Activated CD4-positive, CD25-positive, alpha-beta regulatory T cell treated with anti-CD3 and anti-CD28 coated beads, Interleukin-2, amount 50 U/mL, for 24 hours (primary cell): ENCODE data around the gene ACKR1.

ENCODE experiments used
- ATAC-seq, 2 donors: fragments of 150-1000 bp; cut with Tn5 transposase; one replicate each; pipeline ENCODE4 v1.10.0; 2021; ENCODE audit warnings: mild to moderate bottlenecking in 1 of 2, moderate library complexity in 1 of 2

ACKR1 gene

GRCh38 chr1:159187647-159188374 is 16.9 kb upstream of the ACKR1 start:
- no peak for ATAC-seq

- peak; percentile 43 to 56 for ATAC-seq
Measured at GRCh38 chr1:159188375-159188788, 16.3 kb upstream of the ACKR1 start.

- no peak for ATAC-seq
Measured at GRCh38 chr1:159190441-159190840, 14.2 kb upstream of the ACKR1 start.

GRCh38 chr1:159196543-159196942 is 8.1 kb upstream of the ACKR1 start:
- ATAC-seq: no peak

- ATAC-seq: peak in 1 of 2 donors; percentile 38
Measured at GRCh38 chr1:159197561-159198557, 6.8 kb upstream of the ACKR1 start.

- no peak for ATAC-seq
Measured at GRCh38 chr1:159199901-159200300, 4.8 kb upstream of the ACKR1 start.

GRCh38 chr1:159200769-159201168 is 3.9 kb upstream of the ACKR1 start:
- no peak for ATAC-seq

GRCh38 chr1:159201642-159202041 is 3.0 kb upstream of the ACKR1 start:
- no peak for ATAC-seq

GRCh38 chr1:159203610-159204009 is 1.1 kb upstream of the ACKR1 start:
- ATAC-seq: no peak

- ATAC-seq: no peak
Measured at GRCh38 chr1:159205225-159205624, 550 bp downstream of the ACKR1 start.

- no peak for ATAC-seq
Measured at GRCh38 chr1:159206110-159206509, 1.4 kb downstream of the ACKR1 start.

GRCh38 chr1:159207080-159207479 is 2.4 kb downstream of the ACKR1 start:
- no peak for ATAC-seq

GRCh38 chr1:159207774-159208173 is 3.1 kb downstream of the ACKR1 start:
- no peak for ATAC-seq

GRCh38 chr1:159208175-159208825 is 3.6 kb downstream of the ACKR1 start:
- ATAC-seq: no peak

- no peak for ATAC-seq
Measured at GRCh38 chr1:159209061-159209460, 4.4 kb downstream of the ACKR1 start.

GRCh38 chr1:159211331-159212136 is 6.9 kb downstream of the ACKR1 start:
- no peak for ATAC-seq

- ATAC-seq: no peak
Measured at GRCh38 chr1:159212596-159212995, 7.9 kb downstream of the ACKR1 start.

GRCh38 chr1:159214149-159214760 is 9.6 kb downstream of the ACKR1 start:
- ATAC-seq: no peak

GRCh38 chr1:159218649-159219636 is 14.3 kb downstream of the ACKR1 start:
- ATAC-seq: no peak

- ATAC-seq: no peak
Measured at GRCh38 chr1:159222075-159222865, 17.6 kb downstream of the ACKR1 start.
